ENCODE results near the gene XYLT1. TPM values are rescaled to one million over a fixed set of nuclear protein-coding genes. Genes with fewer than 3 reads are reported as not detected.

The XYLT1 gene
- total RNA-seq, 1 experiment from 2014 or later, result under 0.01 TPM

DNA sequence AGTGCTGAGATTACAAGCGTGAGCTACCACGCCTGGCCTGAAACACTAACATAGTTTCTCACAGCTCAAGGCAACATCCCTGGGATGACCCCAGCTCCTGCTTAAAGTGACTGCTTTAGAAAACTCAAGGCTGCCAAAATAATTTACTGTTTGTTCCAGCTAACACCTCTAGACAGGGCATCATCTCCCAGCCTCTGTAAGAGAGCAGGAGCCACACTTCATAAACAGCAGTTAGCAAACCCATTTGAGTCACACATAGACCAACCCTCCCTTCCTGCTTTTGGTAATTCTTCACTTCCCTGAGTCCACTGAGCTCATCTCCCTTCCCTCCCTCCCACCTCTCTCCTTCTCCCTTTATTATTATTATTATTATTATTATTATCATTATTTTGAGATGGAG, 201.3 kb downstream of the XYLT1 start:
- H3K9me3 ChIP-seq (replicated peaks), result no peaks in the 10 kb centered on the region
- H3K27ac ChIP-seq, result no peak overlapping the region
- no peak for DNase-seq
- peaks cover 6% of the 10 kb centered on the region; the same call in 1 of the 2 replicates for H3K4me1 ChIP-seq
- H3K27me3 ChIP-seq, result no peaks in the 10 kb centered on the region
- H3K36me3 ChIP-seq, result no peaks in the 10 kb centered on the region
- H3K4me3 ChIP-seq, result no peak overlapping the region

DNA sequence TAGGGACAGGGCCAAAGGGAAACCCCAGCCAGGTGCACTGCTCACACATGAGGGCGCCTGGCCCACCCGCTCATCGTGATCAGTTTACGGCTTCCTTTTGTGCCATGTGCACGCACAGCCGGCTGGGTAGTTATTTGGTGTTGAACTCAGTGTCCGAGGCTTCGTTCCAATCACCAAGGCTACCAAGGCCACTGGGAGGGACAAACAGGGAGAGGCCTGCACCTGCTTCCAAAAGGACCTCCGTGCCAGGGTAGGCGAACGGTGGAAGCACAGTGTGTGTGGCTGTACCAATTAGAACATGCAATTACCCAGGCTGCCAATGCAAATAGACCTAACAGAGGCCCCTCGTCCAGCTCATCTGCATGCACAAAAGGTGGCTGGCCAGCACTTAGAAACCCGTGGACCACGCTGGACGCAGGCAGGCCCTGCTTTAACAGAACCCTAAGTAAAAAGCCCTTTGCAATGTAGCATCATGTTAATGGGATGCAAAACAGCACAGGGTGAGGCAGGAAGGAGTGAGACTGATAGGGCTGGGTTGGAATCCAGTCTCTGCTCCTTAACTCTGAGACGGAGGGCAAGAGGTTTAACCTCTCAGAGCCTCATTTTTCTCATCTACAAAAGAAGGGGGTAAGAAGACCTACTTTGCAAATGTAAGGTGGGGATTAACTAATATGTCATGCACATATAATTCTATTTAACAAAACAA, 204.0 kb downstream of the XYLT1 start:
- H3K36me3 ChIP-seq, result no peaks in the 10 kb centered on the region
- peaks cover 3% of the 10 kb centered on the region; the same call in 1 of the 2 replicates for H3K4me1 ChIP-seq
- H3K27me3 ChIP-seq, result no peaks in the 10 kb centered on the region
- H3K4me3 ChIP-seq, result no peak overlapping the region
- no peak overlapping the region for H3K27ac ChIP-seq
- no peak for DNase-seq
- no peaks in the 10 kb centered on the region for H3K9me3 ChIP-seq (replicated peaks)

DNA sequence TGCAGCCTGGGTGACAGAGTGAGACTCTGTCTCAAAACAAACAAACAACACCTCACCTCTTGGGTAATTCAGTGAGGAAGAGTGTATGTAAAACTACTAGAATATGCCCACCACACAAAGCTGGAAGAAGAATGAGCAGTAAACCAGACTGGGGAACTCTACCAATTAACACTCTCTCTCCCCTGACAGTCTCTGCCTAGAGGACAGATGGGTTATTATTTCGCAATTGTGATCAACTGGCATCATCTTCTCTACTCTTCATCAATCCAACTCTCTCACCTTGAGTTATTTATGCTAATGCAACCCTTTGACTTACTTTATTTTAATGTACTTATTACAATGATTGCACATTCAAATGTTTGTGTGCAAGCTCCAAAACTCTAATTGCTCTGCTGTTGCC, 205.6 kb downstream of the XYLT1 start:
- Histone ChIP-seq H3K4me3 (no peak overlapping the region), H3K36me3 (no peaks in the 10 kb centered on the region), H3K27me3 (no peaks in the 10 kb centered on the region), H3K4me1 (peaks cover 1% of the 10 kb centered on the region; the same call in 1 of the 2 replicates), H3K9me3 (replicated peaks) (no peaks in the 10 kb centered on the region), H3K27ac (no peak overlapping the region)
- no peak for DNase-seq

DNA sequence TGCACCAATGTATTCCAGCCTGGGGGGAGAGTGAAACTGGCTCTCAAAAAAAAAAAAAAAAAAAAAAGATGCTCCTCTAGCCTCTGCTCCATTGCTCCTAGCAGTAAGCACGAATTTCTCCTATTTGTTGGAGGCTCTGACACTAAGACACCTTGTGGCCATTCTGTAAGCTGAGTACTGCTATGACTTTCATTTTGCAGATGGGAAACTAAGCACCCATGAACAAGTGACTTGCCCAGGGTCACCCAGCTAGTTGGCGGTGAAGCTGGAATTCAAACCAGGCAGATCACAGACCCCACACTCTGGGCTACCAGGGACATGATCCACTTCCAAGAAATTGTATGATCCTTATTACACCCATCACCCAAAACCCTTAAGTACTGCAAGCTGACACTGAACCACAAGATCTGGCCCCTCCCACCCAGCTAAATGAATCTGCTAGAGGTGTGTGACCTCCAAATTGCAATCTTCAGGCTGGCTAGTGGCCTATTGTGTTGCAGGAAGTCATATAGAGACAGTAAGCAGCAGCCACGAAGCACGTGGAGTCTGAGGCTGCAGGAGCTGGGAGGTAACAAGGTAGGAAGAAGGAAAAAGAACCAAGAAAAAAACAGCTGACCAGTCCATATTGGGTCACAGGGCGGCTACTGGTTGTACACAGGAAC, 209.4 kb downstream of the XYLT1 start:
- Histone ChIP-seq H3K27me3 (no peaks in the 10 kb centered on the region), H3K27ac (no peak overlapping the region)
- DNase-seq, result no peak

DNA sequence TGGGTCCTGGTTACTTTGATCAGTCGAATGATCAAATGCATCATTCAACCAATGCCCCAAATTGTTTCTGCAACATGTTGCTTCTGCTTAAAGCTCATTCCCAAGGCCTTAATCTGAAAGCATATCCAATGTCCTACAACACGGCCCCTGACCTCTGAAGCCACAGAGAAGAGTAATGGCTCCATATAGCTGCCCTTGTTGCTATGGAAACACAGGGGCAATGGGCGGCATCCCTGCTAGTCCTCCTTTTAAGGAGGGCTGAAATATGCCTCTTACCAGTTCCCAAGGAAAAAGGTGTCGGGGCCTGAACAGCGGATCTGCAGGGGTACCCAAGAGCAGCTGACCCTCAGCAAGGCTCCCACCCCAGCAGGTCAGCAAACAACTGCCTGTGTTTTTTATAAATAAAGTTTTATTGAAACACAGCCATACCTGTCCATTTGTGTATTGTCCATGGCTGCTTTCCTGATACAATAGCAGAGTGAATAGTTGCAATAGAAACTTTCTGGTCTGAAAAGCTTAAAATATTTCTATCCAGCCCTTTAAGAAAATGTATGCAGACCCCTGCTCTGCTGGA, 210.4 kb downstream of the XYLT1 start:
- no peaks in the 10 kb centered on the region for H3K36me3 ChIP-seq
- H3K27me3 ChIP-seq, result no peaks in the 10 kb centered on the region
- H3K9me3 ChIP-seq (replicated peaks), result no peaks in the 10 kb centered on the region
- no peak overlapping the region for H3K4me3 ChIP-seq
- H3K27ac ChIP-seq, result no peak overlapping the region
- DNase-seq, result no peak
- no peaks in the 10 kb centered on the region for H3K4me1 ChIP-seq

More for the DNA sequence above, 209.4 kb downstream of the XYLT1 start:
- H3K4me1 ChIP-seq, result no peaks in the 10 kb centered on the region
- H3K4me3 ChIP-seq, result no peak overlapping the region
- no peaks in the 10 kb centered on the region for H3K9me3 ChIP-seq (replicated peaks)
- H3K36me3 ChIP-seq, result no peaks in the 10 kb centered on the region

DNA sequence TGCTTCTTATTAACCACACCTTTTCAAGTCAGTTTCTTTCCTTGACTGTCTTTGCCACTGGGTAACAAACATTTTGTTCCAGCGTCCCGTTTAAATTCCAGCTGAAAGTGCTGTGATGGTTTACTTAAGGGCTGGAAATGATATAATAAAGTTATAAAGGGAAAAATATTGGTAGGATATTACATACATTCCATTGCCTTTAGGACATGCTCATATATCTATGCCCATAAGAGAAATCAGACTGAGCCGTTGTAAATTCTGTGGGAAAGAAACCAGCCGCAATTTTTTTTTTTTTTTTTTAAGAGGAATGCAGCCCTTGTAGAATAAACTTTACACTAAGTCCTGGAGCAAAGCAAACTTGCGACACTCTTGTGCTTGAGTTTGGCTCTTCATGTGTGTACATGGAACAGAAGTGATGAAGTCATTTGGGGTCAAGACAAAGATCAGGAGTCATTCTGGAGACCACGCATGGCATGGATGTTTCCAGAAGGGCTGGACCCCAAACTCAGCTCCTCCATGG, 210.9 kb downstream of the XYLT1 start:
- Histone ChIP-seq H3K27ac (no peak overlapping the region), H3K4me3 (no peak overlapping the region), H3K9me3 (replicated peaks) (no peaks in the 10 kb centered on the region), H3K36me3 (no peaks in the 10 kb centered on the region), H3K4me1 (no peaks in the 10 kb centered on the region), H3K27me3 (no peaks in the 10 kb centered on the region)
- no peak for DNase-seq

DNA sequence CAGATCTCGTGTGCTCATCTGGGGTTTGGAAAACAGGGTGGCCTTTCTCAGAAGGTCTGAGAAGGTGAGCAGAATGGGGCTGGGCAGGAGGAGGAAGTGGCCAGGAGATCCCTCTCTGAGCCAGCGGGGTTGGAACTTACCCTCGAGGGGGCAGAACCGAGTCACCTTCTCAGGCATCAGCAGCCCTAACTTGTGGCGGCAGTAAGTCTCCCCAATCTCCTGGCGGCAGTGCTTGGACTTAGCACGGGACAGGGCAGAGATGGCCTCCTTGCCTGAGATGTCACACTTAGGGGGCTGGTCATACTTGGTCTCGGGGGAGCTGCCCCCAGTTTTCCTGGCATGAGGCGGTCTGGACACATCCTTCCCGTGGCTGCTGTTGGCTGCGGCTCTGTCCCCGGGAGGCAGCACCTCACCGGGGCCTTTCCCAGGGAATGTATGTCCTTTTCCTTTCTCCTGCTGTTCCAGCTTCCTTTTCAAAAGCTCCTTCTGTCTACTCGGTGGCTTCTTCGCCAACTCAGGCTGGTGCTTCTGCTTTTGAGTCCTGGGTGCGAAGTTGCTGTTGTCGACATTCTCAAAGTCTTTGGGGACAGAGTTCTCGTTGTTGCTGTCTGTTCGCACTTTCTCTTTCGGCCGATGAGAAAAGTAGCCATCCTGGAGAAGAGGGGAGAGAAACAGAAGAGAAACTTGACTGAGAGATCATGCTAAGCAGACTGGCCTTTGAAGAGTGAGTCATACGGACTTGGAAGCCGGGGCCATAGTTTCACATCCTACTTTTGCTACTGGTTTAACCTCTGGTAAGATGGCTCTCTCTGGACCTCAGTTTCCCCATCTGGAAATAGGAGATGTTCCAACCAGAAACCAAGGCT, 211.7 kb downstream of the XYLT1 start:
- no peaks in the 10 kb centered on the region for H3K9me3 ChIP-seq (replicated peaks)
- H3K27me3 ChIP-seq, result no peaks in the 10 kb centered on the region
- H3K36me3 ChIP-seq, result no peaks in the 10 kb centered on the region
- H3K27ac ChIP-seq, result no peak overlapping the region
- H3K4me1 ChIP-seq, result no peaks in the 10 kb centered on the region
- DNase-seq, result no peak
- H3K4me3 ChIP-seq, result no peak overlapping the region

DNA sequence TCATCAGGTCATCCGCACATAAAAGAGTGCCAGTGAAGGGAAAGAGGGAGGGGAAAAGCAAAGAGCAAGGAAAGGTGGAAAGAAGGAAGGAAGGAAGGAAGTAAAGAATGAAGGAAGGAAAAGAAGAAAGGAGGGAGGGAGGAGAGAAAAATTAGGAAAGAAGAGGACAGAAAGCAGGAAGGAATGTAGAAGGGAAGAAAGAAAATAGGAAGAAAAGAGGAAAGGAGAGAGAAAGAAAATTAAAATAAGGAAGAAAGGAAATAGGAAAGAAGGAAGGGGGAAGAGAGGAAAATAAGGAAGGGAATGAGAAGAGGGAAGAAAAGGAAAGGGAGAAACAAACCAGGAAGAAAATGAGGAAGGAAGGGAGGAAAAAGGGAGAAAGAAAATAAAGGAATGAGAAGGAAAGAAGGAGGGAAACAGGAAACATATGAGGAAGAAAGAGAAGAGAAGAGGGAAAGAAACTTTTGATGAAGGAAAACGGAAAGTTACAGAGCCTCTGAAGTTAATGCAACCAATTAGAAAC, 212.6 kb downstream of the XYLT1 start:
- Histone ChIP-seq H3K4me1 (no peaks in the 10 kb centered on the region), H3K4me3 (no peak overlapping the region), H3K9me3 (replicated peaks) (no peaks in the 10 kb centered on the region), H3K36me3 (no peaks in the 10 kb centered on the region), H3K27ac (no peak overlapping the region), H3K27me3 (no peaks in the 10 kb centered on the region)
- no peak for DNase-seq

DNA sequence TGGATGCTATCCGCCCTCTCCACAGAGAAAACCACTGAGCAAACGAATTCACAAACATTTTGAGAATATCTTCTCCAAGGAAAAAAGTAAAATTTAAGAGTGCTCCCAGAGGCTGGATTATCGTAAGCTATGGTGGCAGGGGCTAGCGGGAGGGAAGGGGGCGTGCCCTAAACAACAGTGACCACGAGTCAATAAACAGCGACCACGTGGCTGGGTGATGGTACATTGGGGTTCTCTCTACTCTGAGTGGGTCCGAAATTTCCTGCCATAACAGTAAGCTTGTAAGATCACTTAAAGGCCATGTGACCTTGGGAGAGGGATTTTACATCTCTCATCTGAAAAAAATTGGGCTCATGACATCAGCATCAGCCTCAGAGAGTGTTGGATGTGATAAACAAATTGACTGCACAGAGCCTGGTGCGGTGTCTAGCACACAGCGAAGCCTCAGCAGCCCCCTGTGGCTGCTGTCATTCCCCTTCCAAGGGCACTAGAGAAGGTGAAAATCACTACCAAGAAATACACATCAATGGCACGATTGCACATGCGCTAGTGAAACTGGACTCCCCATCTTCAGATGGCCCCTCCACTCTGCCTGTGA, 213.2 kb downstream of the XYLT1 start:
- Histone ChIP-seq H3K27me3 (no peaks in the 10 kb centered on the region), H3K4me3 (no peak overlapping the region), H3K36me3 (no peaks in the 10 kb centered on the region), H3K9me3 (replicated peaks) (no peaks in the 10 kb centered on the region), H3K27ac (no peak overlapping the region), H3K4me1 (no peaks in the 10 kb centered on the region)
- DNase-seq, result no peak

DNA sequence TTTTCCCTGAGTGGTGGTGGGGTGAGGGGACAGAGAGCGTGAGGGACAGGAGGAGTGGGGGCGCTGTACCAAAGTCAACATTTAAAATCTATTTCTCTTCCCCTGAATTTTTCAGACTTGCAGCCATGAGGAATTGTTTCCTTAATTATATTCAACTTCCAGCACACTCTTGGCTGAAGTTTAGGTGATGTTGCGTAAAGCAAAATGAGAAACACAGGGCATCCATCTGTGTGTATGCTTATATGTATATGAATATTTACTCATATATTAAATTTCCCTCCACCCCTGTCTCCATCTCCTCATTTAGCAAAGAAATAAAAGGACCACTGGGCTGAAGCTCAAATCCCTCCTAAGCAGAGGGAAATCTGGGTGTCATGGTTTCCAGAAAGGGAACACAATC, 218.1 kb downstream of the XYLT1 start:
- Histone ChIP-seq H3K27me3 (no peaks in the 10 kb centered on the region), H3K27ac (no peak overlapping the region), H3K9me3 (replicated peaks) (no peaks in the 10 kb centered on the region), H3K4me1 (no peaks in the 10 kb centered on the region), H3K4me3 (no peak overlapping the region), H3K36me3 (no peaks in the 10 kb centered on the region)
- DNase-seq, result no peak

DNA sequence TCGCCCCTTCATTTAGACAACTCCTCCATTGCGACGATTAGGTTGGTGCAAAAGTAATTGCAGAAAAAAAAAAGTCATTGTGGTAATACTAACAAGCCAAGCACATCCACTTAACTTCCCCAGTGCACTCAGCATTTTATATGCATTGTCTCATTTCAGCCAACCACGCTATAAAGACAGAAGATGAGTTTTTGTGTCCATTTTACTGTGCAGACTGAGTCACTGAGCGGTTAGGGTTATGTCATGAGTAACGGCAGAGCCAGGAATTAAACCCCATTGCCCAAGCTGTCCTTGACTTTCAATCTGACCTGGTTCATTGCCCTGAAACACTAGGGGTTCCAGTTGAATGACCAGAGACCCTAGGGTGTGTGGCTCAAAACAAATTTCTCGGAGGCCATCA, 218.7 kb downstream of the XYLT1 start:
- no peak overlapping the region for H3K4me3 ChIP-seq
- no peak overlapping the region for H3K27ac ChIP-seq
- no peaks in the 10 kb centered on the region for H3K36me3 ChIP-seq
- no peaks in the 10 kb centered on the region for H3K27me3 ChIP-seq
- H3K9me3 ChIP-seq (replicated peaks), result no peaks in the 10 kb centered on the region
- DNase-seq, result no peak
- no peaks in the 10 kb centered on the region for H3K4me1 ChIP-seq

DNA sequence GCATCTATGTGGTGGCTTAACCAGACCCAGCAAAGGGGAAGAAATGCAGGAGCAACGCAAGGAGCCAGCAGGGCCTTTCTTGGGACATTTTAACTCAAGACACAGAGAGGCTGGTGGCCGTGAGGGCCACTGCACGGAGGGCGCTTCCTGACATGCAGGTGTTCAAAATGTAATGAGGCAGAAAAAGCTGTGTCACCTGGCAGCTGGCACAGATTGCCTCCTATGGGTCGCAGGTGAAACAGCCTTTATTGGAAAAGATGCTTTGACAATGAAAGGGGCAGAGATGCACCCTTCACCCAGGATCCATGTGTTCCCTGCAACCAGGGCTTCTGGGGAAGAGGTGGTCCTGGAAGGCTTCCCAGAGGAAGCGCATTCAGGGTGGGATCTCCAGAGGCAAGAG, 219.3 kb downstream of the XYLT1 start:
- no peak overlapping the region for H3K27ac ChIP-seq
- H3K27me3 ChIP-seq, result no peaks in the 10 kb centered on the region
- H3K36me3 ChIP-seq, result no peaks in the 10 kb centered on the region
- no peaks in the 10 kb centered on the region for H3K9me3 ChIP-seq (replicated peaks)
- DNase-seq, result no peak
- no peak overlapping the region for H3K4me3 ChIP-seq
- no peaks in the 10 kb centered on the region for H3K4me1 ChIP-seq

DNA sequence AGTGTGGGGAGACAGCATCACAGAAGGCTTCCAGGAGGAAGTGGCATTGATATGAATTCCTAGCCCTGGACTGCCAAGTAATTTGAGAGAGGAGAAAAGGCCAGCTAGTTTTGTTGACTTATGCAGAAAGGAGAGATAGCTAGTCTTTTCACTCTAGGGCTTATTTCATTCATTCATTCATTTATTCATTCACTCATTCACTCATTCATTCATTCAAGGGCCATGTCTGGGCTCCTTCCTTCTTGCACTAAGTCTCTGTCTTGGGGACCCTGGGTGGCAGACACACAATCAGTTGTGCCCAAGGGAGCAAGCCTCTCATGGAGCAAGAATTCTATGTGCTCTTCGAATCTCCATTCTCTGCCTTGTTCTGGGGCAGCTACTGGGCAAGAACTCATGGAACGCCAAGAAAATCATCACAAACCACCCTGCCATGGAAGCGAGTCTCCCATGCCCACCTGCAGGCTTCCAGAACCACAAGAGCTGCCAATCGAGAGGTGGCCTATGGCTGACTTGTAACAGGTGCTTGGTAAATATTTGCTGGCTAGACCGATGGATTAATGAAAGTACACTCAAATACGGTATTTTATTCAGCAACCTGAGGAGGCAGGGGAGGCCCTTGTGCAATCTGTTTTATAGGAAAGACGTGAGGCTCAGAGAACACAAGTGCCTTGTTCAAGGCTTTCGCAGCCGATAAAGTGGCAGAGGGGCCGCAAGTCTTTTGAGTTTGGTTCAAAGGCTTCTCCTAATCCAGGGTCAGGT, 223.6 kb downstream of the XYLT1 start:
- Histone ChIP-seq H3K36me3 (no peaks in the 10 kb centered on the region), H3K4me1 (no peaks in the 10 kb centered on the region), H3K27ac (no peak overlapping the region), H3K4me3 (no peak overlapping the region), H3K27me3 (no peaks in the 10 kb centered on the region; the same call in 1 of the 2 replicates), H3K9me3 (replicated peaks) (no peaks in the 10 kb centered on the region)
- DNase-seq, result no peak
